ENCODE results near the gene CLIP3. TPM values are rescaled to one million over a fixed set of nuclear protein-coding genes. Genes with fewer than 3 reads are reported as not detected.

CLIP3 gene, protein sequence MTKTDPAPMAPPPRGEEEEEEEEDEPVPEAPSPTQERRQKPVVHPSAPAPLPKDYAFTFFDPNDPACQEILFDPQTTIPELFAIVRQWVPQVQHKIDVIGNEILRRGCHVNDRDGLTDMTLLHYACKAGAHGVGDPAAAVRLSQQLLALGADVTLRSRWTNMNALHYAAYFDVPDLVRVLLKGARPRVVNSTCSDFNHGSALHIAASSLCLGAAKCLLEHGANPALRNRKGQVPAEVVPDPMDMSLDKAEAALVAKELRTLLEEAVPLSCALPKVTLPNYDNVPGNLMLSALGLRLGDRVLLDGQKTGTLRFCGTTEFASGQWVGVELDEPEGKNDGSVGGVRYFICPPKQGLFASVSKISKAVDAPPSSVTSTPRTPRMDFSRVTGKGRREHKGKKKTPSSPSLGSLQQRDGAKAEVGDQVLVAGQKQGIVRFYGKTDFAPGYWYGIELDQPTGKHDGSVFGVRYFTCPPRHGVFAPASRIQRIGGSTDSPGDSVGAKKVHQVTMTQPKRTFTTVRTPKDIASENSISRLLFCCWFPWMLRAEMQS
- total RNA-seq, result 8.1 TPM
- long read RNA-seq, partial matches to known transcripts, result 3 of 4 reads
- long read RNA-seq, other reads (novel, unspliced or antisense), result 1 of 4 reads

DNA sequence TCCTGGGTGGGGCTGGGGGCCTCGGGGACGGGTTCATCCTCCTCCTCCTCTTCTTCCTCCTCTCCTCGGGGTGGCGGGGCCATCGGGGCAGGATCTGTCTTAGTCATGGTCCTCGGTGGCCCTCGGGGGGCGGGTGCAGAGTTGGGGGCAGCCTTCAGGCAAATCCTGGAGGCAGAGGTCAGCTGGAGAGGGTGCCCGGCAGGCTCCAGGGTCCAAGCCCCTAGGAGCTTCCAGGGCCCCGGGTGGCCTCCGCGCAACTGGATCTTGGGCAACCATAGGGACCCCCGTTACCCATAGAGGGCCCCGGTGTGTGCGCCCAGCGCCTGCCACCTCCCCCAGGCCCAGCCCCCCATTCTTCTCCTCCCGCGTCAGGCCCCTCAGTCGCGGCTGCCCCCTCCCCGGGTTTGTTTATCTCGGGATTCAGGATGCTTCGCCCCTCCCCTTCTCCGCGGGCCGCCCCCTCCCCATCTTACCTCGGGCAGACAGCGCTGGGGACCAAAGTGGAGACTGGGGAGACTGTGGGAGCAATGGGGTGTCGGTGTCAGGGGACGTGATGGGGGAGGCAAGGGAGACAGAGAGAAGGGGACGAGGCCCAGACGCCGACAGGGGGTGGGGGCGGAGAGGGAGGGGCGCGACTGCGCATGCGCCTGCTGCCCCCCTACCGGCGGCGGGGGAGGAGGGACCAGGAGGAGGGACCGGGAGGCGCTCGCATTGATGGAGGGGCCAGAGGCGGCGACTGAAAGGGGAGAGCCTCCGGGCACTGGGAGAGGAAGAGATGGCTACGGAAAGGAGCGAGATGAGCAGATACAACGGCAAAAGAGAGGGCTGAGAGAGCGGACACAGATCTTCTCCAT, at the start of gene CLIP3:
CLIP3 (minus strand) TSS at position 623 of the 854 bp plus-strand sequence; CDS start at position 107, 516 bp downstream.
- TF ChIP-seq, protein P1, sequence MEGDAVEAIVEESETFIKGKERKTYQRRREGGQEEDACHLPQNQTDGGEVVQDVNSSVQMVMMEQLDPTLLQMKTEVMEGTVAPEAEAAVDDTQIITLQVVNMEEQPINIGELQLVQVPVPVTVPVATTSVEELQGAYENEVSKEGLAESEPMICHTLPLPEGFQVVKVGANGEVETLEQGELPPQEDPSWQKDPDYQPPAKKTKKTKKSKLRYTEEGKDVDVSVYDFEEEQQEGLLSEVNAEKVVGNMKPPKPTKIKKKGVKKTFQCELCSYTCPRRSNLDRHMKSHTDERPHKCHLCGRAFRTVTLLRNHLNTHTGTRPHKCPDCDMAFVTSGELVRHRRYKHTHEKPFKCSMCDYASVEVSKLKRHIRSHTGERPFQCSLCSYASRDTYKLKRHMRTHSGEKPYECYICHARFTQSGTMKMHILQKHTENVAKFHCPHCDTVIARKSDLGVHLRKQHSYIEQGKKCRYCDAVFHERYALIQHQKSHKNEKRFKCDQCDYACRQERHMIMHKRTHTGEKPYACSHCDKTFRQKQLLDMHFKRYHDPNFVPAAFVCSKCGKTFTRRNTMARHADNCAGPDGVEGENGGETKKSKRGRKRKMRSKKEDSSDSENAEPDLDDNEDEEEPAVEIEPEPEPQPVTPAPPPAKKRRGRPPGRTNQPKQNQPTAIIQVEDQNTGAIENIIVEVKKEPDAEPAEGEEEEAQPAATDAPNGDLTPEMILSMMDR (IDR thresholded peaks at IDR 0.05), result no peak
- intact Hi-C loops (cut with DNase I), result no loop called here
- ATAC-seq, result peak; percentile 38 to 57
- Histone ChIP-seq H3K27me3 (ENCODE audit: low read depth) (peaks cover 9% of the 10 kb centered on the region), H3K27ac (no peak within 1 kb of the TSS), H3K9me3 (no peaks in the 10 kb centered on the region), H3K36me3 (no peaks in the 10 kb centered on the region), H3K4me3 (peak within 1 kb of the TSS; percentile 51), H3K4me1 (peaks cover 3% of the 10 kb centered on the region)
- DNase-seq, result no peak

DNA sequence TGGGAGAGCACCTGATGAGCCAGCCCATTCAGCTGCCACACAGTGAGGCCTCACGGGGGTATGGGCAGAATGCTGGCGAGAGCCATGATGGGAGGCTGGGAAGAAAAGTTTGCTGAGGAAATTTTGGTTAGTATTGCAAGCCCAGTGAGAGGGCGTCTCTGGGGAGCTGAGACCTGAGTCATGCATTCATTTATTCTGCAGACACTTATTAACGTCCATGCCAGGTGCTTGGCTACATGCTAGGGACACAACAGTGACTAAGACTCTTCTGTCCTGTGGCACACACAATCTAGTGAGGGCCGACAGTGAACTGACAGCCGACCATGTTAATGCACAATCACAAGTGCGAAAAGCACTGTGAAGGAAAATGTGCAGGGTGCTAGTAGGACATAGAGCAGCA, 49.2 kb upstream of the CLIP3 start:
- no peak overlapping the region for H3K4me3 ChIP-seq
- TF ChIP-seq, protein P1 (IDR thresholded peaks at IDR 0.05), result no peak
- DNase-seq (no peak), ATAC-seq (no peak)
- no peaks in the 10 kb centered on the region for H3K27me3 ChIP-seq (ENCODE audit: low read depth)
- no peaks in the 10 kb centered on the region for H3K36me3 ChIP-seq
- H3K9me3 ChIP-seq, result no peaks in the 10 kb centered on the region
- no peak overlapping the region for H3K27ac ChIP-seq
- H3K4me1 ChIP-seq, result no peaks in the 10 kb centered on the region
- intact Hi-C loops (cut with DNase I), result no loop called here

DNA sequence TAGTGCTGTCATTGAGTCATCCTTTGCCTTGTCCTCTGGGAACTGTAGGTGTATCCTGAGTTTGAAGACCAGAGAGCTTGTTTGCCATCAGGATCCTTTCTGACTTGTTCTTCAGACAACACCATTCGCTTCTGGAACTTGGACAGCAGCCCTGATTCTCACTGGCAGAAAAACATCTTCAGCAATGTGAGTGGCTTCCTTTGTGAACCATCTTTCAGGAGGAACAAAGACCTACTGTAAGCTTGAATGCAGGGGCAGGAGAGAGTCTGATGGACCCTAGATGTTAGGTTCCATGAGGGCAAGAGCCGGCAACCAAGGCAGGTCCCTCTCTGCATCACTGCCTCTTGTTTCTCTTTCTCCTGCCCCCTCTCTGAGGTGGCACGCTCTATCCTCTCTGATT, 48.7 kb upstream of the CLIP3 start:
- TF ChIP-seq, protein P1 (IDR thresholded peaks at IDR 0.05), result no peak
- no peak overlapping the region for H3K4me3 ChIP-seq
- no peaks in the 10 kb centered on the region for H3K4me1 ChIP-seq
- intact Hi-C loops (cut with DNase I), result no loop called here
- H3K36me3 ChIP-seq, result no peaks in the 10 kb centered on the region
- DNase-seq (no peak), ATAC-seq (no peak)
- no peaks in the 10 kb centered on the region for H3K9me3 ChIP-seq
- H3K27me3 ChIP-seq (ENCODE audit: low read depth), result no peaks in the 10 kb centered on the region
- H3K27ac ChIP-seq, result no peak overlapping the region

DNA sequence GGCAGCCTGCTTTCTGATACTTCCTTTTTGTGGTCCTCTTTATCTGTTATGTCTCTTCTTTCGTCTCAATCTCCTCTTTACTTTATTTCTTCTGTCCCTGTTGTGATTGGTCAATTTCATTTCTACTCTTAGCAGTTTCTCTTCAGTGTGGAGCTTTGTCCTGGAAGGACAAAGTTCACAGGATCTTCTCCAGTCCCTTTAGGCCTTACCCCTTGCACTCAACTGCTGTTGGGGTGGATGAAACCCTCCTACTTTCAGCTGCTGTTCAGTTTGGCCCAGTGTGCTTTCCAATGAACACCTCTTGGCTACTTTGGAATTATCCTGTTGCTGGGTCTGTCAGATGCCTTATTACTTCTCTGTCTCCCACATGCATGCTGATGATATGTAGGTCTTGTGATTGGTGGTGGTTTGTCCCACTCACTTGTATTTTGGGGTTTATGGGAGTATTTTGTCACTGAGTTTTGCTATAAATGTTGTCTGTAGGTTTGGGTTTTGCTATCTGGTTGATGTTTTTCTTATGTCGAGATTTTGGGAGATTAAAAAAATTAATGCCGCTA, 46.8 kb upstream of the CLIP3 start:
- no peak for ATAC-seq
- Histone ChIP-seq H3K27ac (no peak overlapping the region), H3K4me3 (no peak overlapping the region), H3K4me1 (no peaks in the 10 kb centered on the region), H3K36me3 (no peaks in the 10 kb centered on the region), H3K27me3 (ENCODE audit: low read depth) (no peaks in the 10 kb centered on the region), H3K9me3 (no peaks in the 10 kb centered on the region)
- intact Hi-C loops (cut with DNase I), result no loop called here
- TF ChIP-seq, protein P1 (IDR thresholded peaks at IDR 0.05), result no peak
- DNase-seq, result no peak
